Ishikawa (cell line): ENCODE results near the gene HHAT.

Source experiments
- CEBPB ChIP-seq: IDR thresholded peaks from 2 replicates; pipeline ENCODE4 v1.6.1; 2012
- CREB1 ChIP-seq: IDR thresholded peaks from 2 replicates; pipeline ENCODE4 v1.6.1; 2012; ENCODE audit warnings: low read depth
- EGR1 ChIP-seq: IDR thresholded peaks from 2 replicates; pipeline ENCODE4 v1.6.1; 2012
- EP300 ChIP-seq: IDR thresholded peaks from 2 replicates; pipeline ENCODE4 v1.6.1; 2012; ENCODE audit warnings: borderline replicate concordance
- FOXM1 ChIP-seq: IDR thresholded peaks from 2 replicates; pipeline ENCODE4 v1.6.1; 2012; ENCODE audit warnings: low read depth, borderline replicate concordance
- NFIC ChIP-seq: IDR thresholded peaks from 2 replicates; pipeline ENCODE4 v1.6.1; 2012
- RAD21 ChIP-seq: IDR thresholded peaks from 2 replicates; pipeline ENCODE4 v1.6.1; 2012; ENCODE audit warnings: low read depth
- REST ChIP-seq: IDR thresholded peaks from 2 replicates; pipeline ENCODE4 v1.6.1; 2012; ENCODE audit warnings: low read depth, mild to moderate bottlenecking
- TAF1 ChIP-seq: IDR thresholded peaks from 2 replicates; pipeline ENCODE4 v1.6.1; 2012; ENCODE audit warnings: low read depth, mild to moderate bottlenecking
- TCF12 ChIP-seq: IDR thresholded peaks from 2 replicates; pipeline ENCODE4 v1.6.1; 2012; ENCODE audit warnings: low read depth
- TEAD4 ChIP-seq: IDR thresholded peaks from 2 replicates; pipeline ENCODE4 v1.6.1; 2012
- USF1 ChIP-seq: IDR thresholded peaks from 2 replicates; pipeline ENCODE4 v1.6.1; 2012
- YY1 ChIP-seq: IDR thresholded peaks from 2 replicates; pipeline ENCODE4 v1.6.1; 2012; ENCODE audit warnings: low read depth
- ZBTB7A ChIP-seq: IDR thresholded peaks from 2 replicates; pipeline ENCODE4 v1.6.1; 2012; ENCODE audit warnings: low read depth
- TF ChIP-seq, protein P1 (sequence below): IDR thresholded peaks from 2 replicates; pipeline ENCODE4 v1.6.1; 2012

The HHAT gene

DNA sequence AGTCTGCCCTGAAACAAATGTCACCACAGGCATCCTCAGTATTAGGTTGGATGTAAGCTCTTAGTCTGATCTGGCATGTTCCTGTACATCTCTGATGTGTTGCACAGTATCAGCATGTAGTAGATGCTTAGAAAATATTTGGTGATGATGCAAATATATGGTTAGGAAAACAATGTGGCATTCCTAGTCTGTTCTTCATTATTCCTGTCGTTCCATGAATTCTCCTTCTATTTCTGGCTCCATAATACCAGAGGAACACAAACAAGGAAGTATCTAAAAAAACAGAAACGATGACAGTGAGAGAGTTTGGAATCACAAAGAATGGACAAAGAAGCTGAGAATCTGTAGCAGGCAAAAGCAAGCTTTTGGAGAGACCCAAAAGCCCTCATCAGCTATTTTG is 236.6 kb downstream of the HHAT start:
- TF ChIP-seq CEBPB: no peak
- no peak for TF ChIP-seq ZBTB7A
- TF ChIP-seq TEAD4: no peak
- TF ChIP-seq FOXM1: no peak
- TF ChIP-seq RAD21: no peak
- TF ChIP-seq TAF1: no peak

DNA sequence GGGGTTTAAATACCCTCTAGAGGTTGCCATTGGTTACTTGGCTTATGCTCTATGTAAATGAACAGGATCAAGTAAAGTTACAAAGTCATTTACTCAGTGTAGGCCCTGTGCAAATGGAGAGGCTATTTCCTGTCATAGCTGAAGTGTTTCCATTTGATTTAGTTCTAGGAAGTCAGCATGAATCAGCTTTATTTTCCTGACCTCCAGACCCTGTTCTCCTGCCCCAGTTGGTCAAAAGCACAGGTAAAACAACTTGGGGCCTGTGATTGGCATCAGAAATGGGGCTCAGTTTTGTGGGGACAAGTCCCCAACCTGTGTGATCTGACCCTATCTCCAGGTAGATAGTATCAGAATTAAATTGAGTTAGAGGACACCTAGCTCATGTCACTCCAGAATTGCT is 239.9 kb downstream of the HHAT start:
- TF ChIP-seq ZBTB7A (no peak), EGR1 (no peak), TAF1 (no peak), EP300 (no peak), REST (no peak), NFIC (no peak), FOXM1 (no peak), TCF12 (no peak), RAD21 (no peak), CEBPB (no peak), USF1 (no peak), TEAD4 (no peak), YY1 (no peak), CREB1 (no peak)
- TF ChIP-seq, protein P1, sequence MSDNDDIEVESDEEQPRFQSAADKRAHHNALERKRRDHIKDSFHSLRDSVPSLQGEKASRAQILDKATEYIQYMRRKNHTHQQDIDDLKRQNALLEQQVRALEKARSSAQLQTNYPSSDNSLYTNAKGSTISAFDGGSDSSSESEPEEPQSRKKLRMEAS: no peak

GRCh38 chr1:210570116-210570515 is 241.4 kb downstream of the HHAT start:
- TF ChIP-seq ZBTB7A (no peak), EGR1 (no peak), TCF12 (no peak), TAF1 (no peak), TEAD4 (no peak), EP300 (no peak), CEBPB (no peak), RAD21 (no peak), USF1 (no peak), YY1 (no peak), REST (no peak), CREB1 (no peak), FOXM1 (no peak), NFIC (no peak)
- TF ChIP-seq, protein P1: no peak

- TF ChIP-seq CREB1 (no peak), CEBPB (no peak)
These were observed 242.9 kb downstream of the HHAT start for GRCh38 chr1:210571356-210572284.

DNA sequence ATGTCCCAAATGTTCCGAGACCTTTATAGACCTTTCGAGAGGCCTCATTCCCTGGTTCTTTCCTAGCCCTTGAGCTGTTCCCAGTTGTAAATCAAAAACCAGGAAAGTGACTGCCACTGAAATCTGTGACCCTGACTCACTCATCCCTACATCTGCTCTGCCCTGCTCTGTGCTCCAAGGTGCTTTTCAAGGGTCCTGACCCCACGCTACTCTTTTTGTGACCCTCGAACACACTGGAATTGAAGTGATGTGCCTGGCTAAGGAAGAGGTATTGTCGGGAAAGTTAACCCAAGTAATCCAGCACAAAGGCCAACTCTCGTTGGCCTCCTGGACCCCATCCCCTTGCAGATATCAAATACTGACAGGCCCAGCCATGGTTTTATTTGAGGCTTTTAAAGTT is 244.4 kb downstream of the HHAT start:
- TF ChIP-seq REST: no peak
- TF ChIP-seq EGR1: no peak
- no peak for TF ChIP-seq TCF12
- no peak for TF ChIP-seq CEBPB
- TF ChIP-seq FOXM1: no peak
- TF ChIP-seq EP300: no peak
- no peak for TF ChIP-seq TAF1
- TF ChIP-seq NFIC: no peak
- TF ChIP-seq, protein P1: no peak
- TF ChIP-seq CREB1: no peak
- no peak for TF ChIP-seq ZBTB7A
- no peak for TF ChIP-seq RAD21
- TF ChIP-seq YY1: no peak
- TF ChIP-seq TEAD4: no peak
- TF ChIP-seq USF1: no peak
